SIG-M5 treated with dmso at 0.1 percent for 504 hours (cell line): ENCODE measurements around the gene PAQR7.

Experiments
- DNase-seq: peaks from one replicate; lab custom pipeline; 2025; ENCODE audit not compliant: unreplicated experiment; lab: John Stamatoyannopoulos, UW

Gene PAQR7

GRCh38 chr1:25818569-25818968 is 56.9 kb downstream of the PAQR7 start:
- no peak for DNase-seq

GRCh38 chr1:25817840-25818501 is 57.5 kb downstream of the PAQR7 start:
- no peak for DNase-seq

- no peak for DNase-seq
Observed at GRCh38 chr1:25816112-25816718, 59.3 kb downstream of the PAQR7 start.

GRCh38 chr1:25815208-25816111 is 60.0 kb downstream of the PAQR7 start:
- DNase-seq = no peak

GRCh38 chr1:25814549-25815087 is 60.9 kb downstream of the PAQR7 start:
- no peak for DNase-seq

- no peak for DNase-seq
Observed at GRCh38 chr1:25813734-25814471, 61.6 kb downstream of the PAQR7 start.

GRCh38 chr1:25813071-25813733 is 62.3 kb downstream of the PAQR7 start:
- no peak for DNase-seq
